WTC11 (cell line): ENCODE data around the gene KIF21A. TPM values are rescaled to one million over a fixed set of nuclear protein-coding genes. Genes with fewer than 3 reads are reported as not detected.

ENCODE experiments used
- ATAC-seq: fragments of 200-7000 bp; cut with Tn5 transposase; 2 replicates; pipeline ENCODE4 v1.10.0; 2021; ENCODE audit warnings: mild to moderate bottlenecking, moderate library complexity
- CTCF ChIA-PET: fragments of 300-600 bp; sonication (Branson Sonifier 250); formaldehyde crosslinking; loops from one replicate; lab custom pipeline; 2021; ENCODE audit warnings: antibody characterized with exemption; lab: Charles Lee
- POLR2A ChIA-PET: fragments of 350-600 bp; sonication (Branson Sonifier 250); formaldehyde crosslinking; loops from one replicate; lab custom pipeline; 2021; ENCODE audit warnings: antibody characterized with exemption; lab: Charles Lee
- DNase-seq: peaks from one replicate; pipeline ENCODE4 v3.0.0; 2021; ENCODE audit warnings: low spot score
- H3K27ac Mint-ChIP-seq: 2 replicates; pipeline ENCODE4 v1.8.0; 2021; ENCODE audit warnings: mixed read lengths
- H3K27me3 Mint-ChIP-seq: 2 replicates; pipeline ENCODE4 v1.8.0; 2021; ENCODE audit warnings: low read depth, mild to moderate bottlenecking, moderate library complexity, mixed read lengths
- H3K36me3 Mint-ChIP-seq: 2 replicates; pipeline ENCODE4 v1.8.0; 2021; ENCODE audit warnings: mixed read lengths
- H3K4me1 Mint-ChIP-seq: 2 replicates; pipeline ENCODE4 v1.8.0; 2022; ENCODE audit warnings: mixed read lengths
- H3K4me3 Mint-ChIP-seq: 2 replicates; pipeline ENCODE4 v1.8.0; 2021; ENCODE audit warnings: mild to moderate bottlenecking, moderate library complexity, mixed read lengths
- H3K9me3 Mint-ChIP-seq: 2 replicates; pipeline ENCODE4 v1.8.0; 2021; ENCODE audit warnings: mixed read lengths
- CBFB ChIP-seq: sonication (generic); formaldehyde crosslinking; IDR thresholded peaks from 2 replicates; pipeline ENCODE4 v1.8.1; 2022; ENCODE audit warnings: mild to moderate bottlenecking, low read depth, missing genetic modification reagents
- E2F1 ChIP-seq: sonication (generic); formaldehyde crosslinking; IDR thresholded peaks from 2 replicates; pipeline ENCODE4 v1.8.0; 2022; ENCODE audit warnings: mild to moderate bottlenecking, missing genetic modification reagents
- ERG ChIP-seq: fragments of 250-450 bp; sonication (Bioruptor Pico); IDR thresholded peaks from 2 replicates; pipeline ENCODE4 v1.8.0; 2021; ENCODE audit warnings: mild to moderate bottlenecking
- GRHL2 ChIP-seq: fragments of 250-450 bp; sonication (Bioruptor Pico); IDR thresholded peaks from 2 replicates; pipeline ENCODE4 v1.8.0; 2022; ENCODE audit warnings: mild to moderate bottlenecking, moderate library complexity; ENCODE audit not compliant: insufficient replicate concordance, severe bottlenecking
- NR2C2 ChIP-seq: sonication (generic); formaldehyde crosslinking; IDR thresholded peaks from 2 replicates; pipeline ENCODE4 v1.8.0; 2022; ENCODE audit warnings: mild to moderate bottlenecking, missing genetic modification reagents
- RELA ChIP-seq: sonication (generic); formaldehyde crosslinking; IDR thresholded peaks from 2 replicates; pipeline ENCODE4 v1.8.1; 2022; ENCODE audit warnings: missing genetic modification reagents, mild to moderate bottlenecking, borderline replicate concordance
- SMAD3 ChIP-seq: sonication (generic); formaldehyde crosslinking; IDR thresholded peaks from 2 replicates; pipeline ENCODE4 v1.8.0; 2022; ENCODE audit warnings: missing genetic modification reagents, mild to moderate bottlenecking, borderline replicate concordance
- SP1 ChIP-seq: sonication (generic); formaldehyde crosslinking; conservative IDR thresholded peaks from 2 replicates; pipeline ENCODE4 v1.8.1; 2022; ENCODE audit warnings: missing genetic modification reagents
- STAT6 ChIP-seq: sonication (generic); formaldehyde crosslinking; conservative IDR thresholded peaks from 2 replicates; pipeline ENCODE4 v1.8.1; 2023; ENCODE audit warnings: mild to moderate bottlenecking, low read depth, missing genetic modification reagents, moderate library complexity
- TEAD1 ChIP-seq: sonication (generic); formaldehyde crosslinking; IDR thresholded peaks from 2 replicates; pipeline ENCODE4 v1.8.0; 2022; ENCODE audit warnings: mild to moderate bottlenecking, missing genetic modification reagents
- USF2 ChIP-seq: sonication (generic); formaldehyde crosslinking; IDR thresholded peaks from 2 replicates; pipeline ENCODE4 v1.8.1; 2023; ENCODE audit warnings: mild to moderate bottlenecking, missing genetic modification reagents, moderate library complexity
- ZNF281 ChIP-seq: sonication (generic); formaldehyde crosslinking; IDR thresholded peaks from 2 replicates; pipeline ENCODE4 v1.8.0; 2023; ENCODE audit warnings: mild to moderate bottlenecking, missing genetic modification reagents
- ZNF425 ChIP-seq: fragments of 250-450 bp; sonication (Bioruptor Pico); conservative IDR thresholded peaks from 2 replicates; pipeline ENCODE4 v1.9.0; 2021; ENCODE audit warnings: mild to moderate bottlenecking
- total RNA-seq: library from RNA; stranded (reverse); gene quantifications from 3 replicates; pipeline ENCODE4 v1.2.3, GENCODE V29; 2021

The KIF21A gene
- total RNA-seq, 1 experiment from 2014 or later, result 34.7 TPM

- ATAC-seq, result no peak
- DNase-seq, result no peak
- Mint-ChIP-seq H3K27me3 (no peaks in the 10 kb centered on the region), H3K9me3 (no peaks in the 10 kb centered on the region), H3K27ac (no peak overlapping the region), H3K4me1 (no peaks in the 10 kb centered on the region), H3K4me3 (no peak overlapping the region), H3K36me3 (peaks cover 17% of the 10 kb centered on the region)
- POLR2A ChIA-PET, result no interaction called here
- no peak for TF ChIP-seq TEAD1
- TF ChIP-seq ZNF281 (CRISPR knock-in tag), result no peak
- TF ChIP-seq USF2 (CRISPR knock-in tag), result no peak
- CTCF ChIA-PET, result interaction anchor here (1.9 kb wide), 1 partner anchor 20 kb away, joined by 5 read pairs; no protein-coding TSS in a partner anchor
Observed at GRCh38 chr12:39355841-39356240, 87.1 kb downstream of the KIF21A start.

GRCh38 chr12:39354955-39355354, 88.0 kb downstream of the KIF21A start:
- POLR2A ChIA-PET, result no interaction called here
- H3K36me3 Mint-ChIP-seq, result peaks cover 16% of the 10 kb centered on the region
- H3K9me3 Mint-ChIP-seq, result no peaks in the 10 kb centered on the region
- no peaks in the 10 kb centered on the region for H3K4me1 Mint-ChIP-seq
- no peak overlapping the region for H3K27ac Mint-ChIP-seq
- CTCF ChIA-PET, result interaction anchor here (1.3 to 1.9 kb wide), 2 partner anchors 10 to 20 kb away, joined by 3 to 5 read pairs; no protein-coding TSS in a partner anchor
- H3K4me3 Mint-ChIP-seq, result no peak overlapping the region
- ATAC-seq, result no peak
- H3K27me3 Mint-ChIP-seq, result no peaks in the 10 kb centered on the region
- DNase-seq, result no peak
- no peak for TF ChIP-seq USF2 (CRISPR knock-in tag)
- TF ChIP-seq ERG (CRISPR knock-in tag), result no peak
- no peak for TF ChIP-seq STAT6 (CRISPR knock-in tag)
- no peak for TF ChIP-seq SMAD3 (CRISPR knock-in tag)
- no peak for TF ChIP-seq RELA
- TF ChIP-seq NR2C2 (CRISPR knock-in tag), result no peak
- TF ChIP-seq CBFB (CRISPR knock-in tag), result no peak
- no peak for TF ChIP-seq GRHL2 (CRISPR knock-in tag)
- TF ChIP-seq SP1, result no peak

- CTCF ChIA-PET, result no interaction called here
- no peak for DNase-seq
- POLR2A ChIA-PET, result no interaction called here
- TF ChIP-seq STAT6 (CRISPR knock-in tag) (no peak), ZNF425 (no peak), E2F1 (no peak)
- Mint-ChIP-seq H3K4me1 (peaks cover 11% of the 10 kb centered on the region), H3K9me3 (no peaks in the 10 kb centered on the region), H3K4me3 (no peak overlapping the region), H3K27ac (no peak overlapping the region), H3K27me3 (no peaks in the 10 kb centered on the region), H3K36me3 (peaks cover 11% of the 10 kb centered on the region)
- ATAC-seq, result no peak
Observed at GRCh38 chr12:39352471-39353017, 90.4 kb downstream of the KIF21A start.
